Stimulated activated CD8-positive, alpha-beta memory T cell treated with anti-CD3 and anti-CD28 coated beads, Interleukin-4, amount 100 ng/mL, for 1 hour (primary cell): ENCODE results near the gene TMCO4.
A peak's percentile ranks its signal among the peaks of the same experiment; 100 is the strongest.

Source experiments
- DNase-seq, 2 donors: peaks; one replicate each; pipeline ENCODE4 v3.0.0-alpha.2; 2020; ENCODE audit warnings: low read depth in 2 of 2, low spot score in 1 of 2

The TMCO4 gene

DNA sequence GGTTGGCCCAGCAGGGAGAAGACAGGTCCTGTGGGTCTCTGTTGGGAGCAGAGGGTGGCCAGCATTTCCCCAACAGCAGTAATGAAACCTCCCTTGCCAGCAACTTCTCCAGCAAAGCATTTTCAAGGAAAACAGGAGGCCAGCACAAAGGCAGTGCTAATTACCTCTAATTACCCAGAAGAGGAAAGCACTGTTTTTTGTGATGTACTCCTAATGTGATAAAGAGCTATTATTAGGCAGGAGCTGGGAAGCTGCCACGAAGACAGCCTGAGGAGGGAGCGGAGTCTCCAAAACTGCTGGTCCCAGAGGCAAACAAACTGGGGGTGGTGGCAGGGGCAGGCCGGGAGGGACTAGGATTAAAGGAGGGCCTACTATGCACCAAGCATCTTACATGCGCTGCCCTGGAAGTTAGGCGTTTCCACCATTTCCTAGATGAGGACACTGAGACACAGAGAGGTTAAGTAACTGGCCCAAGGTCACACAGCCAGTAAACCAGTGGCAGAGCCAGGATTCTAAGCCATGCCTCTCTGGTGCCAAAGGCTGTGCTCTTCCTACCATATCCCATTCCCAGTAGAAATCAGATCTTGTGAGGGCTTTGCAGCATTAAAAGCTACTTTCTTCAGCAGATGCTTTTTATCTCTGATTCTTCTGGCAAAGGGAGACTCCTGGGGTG lies 110.5 kb downstream of the TMCO4 start:
- no peak for DNase-seq

DNA sequence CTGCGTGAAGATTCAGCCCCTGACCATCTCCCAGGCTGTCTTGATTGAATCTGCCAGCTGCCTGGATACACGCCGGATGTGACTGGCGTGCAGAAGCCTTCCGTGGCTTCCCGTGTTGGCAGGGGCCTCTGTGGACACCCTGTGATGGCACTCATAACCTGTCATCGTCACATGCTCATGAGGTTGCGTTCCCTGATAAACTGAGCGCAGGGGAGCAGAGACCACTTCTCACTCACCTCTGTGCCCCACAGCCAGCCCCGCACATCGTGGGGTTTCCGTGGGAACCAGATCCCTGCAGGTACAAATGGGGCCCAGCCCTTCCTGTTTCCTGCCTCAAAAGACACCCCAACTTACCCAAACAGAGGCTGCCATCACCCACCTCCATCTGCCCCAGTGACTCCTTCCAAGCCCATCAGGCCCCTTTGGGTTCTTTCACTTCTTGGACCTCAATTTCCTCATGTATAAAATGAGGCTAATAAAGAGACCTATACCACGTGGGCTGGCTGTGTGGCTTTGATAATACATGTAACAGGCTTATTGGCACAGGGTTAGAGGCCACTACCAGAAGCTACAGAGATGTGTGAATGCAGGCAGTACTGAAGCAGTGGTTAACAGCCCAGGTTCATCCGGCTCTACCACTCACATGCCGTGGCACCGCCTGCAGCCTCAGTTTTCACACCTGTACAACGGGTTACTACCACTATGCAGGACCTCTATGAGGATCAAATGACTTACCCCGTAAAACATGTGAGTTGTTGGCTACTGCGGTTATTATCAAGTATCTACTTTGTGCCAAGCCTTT lies 111.5 kb downstream of the TMCO4 start:
- peak in 1 of 2 donors; percentile 14 for DNase-seq

DNA sequence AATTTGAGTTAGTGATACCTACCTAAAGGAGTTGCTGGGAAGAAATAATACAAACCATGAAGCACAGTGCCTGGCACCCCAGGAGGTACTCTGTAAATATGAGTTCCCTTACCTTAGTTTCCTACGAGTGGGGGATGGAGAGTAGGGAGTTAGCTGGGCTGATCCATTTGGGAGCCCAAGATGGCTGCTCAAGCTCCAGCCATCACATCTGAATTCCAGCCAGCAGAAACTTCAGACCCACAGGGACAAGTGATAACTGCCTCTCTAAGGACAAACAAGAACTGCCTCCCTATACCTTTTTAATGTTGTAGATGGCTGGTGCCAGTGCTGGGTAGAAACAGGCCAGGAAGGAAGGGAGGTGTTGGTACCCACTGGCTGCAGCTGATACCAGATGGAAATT lies 112.3 kb downstream of the TMCO4 start:
- no peak for DNase-seq

DNA sequence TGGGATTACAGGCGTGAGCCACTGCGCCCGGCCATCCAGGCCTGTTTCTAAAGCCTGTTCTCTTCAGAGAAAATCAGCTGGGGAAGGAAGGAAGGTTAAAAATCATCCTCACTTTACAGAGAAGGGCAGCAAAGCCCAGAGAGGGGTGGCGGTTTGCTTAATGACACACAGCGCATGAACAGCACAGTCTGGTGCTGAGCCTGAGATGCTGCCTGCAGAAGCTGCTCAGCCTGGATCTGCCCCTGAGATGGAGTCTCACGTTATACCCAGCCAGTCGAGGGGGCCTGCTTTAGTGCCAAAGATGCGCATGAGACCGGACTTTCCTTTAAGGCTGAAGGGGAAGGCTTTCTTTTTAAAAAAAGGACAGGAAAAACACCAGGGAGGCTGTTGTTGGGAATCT lies 113.7 kb downstream of the TMCO4 start:
- no peak for DNase-seq

DNA sequence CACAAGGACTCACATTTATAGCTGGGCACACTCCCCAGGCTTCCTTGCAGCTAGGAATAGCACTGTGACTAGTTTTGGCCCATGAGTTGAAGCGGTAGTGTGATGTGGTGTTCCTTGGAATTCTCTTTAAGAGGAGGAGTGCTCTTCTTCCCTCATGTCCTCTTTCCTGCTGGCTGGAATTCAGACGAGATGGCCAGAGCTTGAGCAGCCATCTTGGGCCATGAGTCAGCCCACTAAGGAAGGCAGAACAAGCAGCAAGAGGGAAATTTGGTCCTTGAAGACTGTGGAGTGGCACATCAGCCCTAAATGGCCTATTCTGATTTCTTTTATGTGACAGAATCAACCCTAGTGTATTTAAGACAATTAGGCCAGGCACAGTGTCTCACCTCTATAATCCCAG lies 115.0 kb downstream of the TMCO4 start:
- DNase-seq: no peak

DNA sequence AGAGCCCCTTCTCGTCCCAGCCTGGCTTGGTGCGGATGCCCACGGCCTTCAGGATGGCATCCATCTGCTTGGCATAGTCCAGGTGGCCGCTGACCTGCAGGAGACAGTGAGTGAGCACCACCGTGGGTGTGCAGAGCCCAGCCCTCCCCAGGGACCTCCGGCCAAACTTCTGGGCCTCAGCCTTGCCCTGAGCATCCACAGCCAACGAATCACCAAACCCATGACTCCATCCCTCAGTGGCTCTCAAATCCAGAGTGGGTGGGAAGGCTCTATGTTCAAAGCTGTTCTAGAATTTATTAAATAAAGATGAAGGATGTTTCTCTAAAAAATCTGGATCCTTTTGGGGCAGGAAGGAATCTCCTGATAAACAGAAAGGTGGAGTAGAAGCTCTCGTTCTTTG lies 116.4 kb downstream of the TMCO4 start:
- DNase-seq: no peak

DNA sequence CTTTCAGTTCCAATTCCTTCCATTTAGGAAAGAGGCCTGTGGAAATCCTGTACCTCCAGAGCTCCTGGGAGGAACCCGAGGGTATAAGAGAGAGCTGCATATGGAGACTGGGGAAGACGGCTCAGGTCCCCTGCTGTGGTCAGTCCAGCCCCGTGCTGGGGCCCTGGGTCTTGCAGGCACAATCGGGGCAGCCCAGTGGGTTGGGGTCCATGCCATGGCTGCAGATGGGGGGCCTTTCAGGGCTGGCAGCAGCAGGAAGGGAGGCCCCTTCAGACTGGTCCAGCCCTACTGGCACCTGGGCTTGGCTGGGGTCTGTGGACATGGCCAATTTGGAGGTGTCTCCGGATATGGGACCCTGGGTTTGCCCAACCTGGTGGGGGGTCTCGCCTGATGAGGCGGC lies 116.8 kb downstream of the TMCO4 start:
- DNase-seq: no peak

DNA sequence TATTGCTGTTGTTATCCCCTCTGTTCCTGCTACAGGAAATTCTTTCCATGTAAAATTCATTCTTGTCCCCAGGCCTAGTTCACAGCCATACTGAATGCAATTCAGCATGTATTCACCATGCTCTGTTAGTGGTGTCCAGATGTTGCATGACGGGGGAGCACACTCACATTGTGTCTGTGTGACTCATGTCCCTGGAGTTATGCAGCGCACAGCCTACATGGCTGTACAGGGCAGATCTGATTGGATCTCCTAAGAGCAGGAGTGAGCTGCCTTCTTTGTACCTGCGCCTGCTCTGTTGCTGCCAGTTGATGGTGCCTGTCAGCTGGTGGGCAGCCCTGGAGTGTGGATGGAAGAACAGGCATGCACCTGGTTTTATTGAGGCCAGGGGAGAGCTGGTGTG lies 117.5 kb downstream of the TMCO4 start:
- DNase-seq: no peak

DNA sequence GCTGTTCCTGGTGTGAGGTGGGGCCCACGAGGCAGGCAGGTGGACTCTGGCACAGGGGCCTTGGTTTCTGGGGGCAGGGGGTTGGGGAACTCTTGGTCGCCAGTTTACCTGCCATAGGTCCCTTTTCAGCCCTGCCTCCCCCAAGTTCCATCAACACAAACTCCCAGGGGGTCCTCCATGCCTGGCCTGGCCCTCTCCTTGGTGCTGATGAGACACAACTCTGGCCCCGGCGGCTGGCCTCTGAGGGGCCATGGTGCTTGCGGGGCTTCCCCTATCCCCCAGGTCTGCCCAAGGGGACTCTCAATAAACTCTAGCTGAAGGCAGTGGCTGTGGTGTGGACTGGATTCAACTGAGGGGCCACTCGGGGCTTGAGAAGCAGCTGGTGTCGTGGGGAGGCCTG lies 119.1 kb downstream of the TMCO4 start:
- DNase-seq: no peak

DNA sequence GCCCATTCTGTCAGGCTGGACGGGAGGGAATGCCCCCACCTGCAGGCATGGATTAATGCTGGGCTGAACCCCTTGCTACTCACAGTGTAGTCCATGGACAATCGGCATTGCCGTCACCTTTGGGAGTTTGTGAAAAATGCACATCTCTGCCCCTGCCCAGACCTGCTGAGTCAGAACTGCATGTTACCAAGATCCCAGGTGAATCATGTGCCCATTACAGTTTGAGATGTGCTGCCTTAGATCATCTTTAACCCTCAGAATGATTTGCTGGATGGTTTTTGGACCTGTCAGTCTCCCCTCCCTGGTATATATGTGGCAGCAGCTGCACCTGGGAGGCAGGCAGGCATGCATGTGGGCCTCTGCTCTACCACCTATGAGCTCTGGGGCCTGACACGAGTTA lies 120.0 kb downstream of the TMCO4 start:
- DNase-seq: no peak

DNA sequence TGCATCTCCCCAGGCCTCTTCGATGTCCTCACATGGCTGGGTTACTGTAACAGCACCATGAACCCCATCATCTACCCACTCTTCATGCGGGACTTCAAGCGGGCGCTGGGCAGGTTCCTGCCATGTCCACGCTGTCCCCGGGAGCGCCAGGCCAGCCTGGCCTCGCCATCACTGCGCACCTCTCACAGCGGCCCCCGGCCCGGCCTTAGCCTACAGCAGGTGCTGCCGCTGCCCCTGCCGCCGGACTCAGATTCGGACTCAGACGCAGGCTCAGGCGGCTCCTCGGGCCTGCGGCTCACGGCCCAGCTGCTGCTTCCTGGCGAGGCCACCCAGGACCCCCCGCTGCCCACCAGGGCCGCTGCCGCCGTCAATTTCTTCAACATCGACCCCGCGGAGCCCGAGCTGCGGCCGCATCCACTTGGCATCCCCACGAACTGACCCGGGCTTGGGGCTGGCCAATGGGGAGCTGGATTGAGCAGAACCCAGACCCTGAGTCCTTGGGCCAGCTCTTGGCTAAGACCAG lies 120.7 kb downstream of the TMCO4 start:
- no peak for DNase-seq

DNA sequence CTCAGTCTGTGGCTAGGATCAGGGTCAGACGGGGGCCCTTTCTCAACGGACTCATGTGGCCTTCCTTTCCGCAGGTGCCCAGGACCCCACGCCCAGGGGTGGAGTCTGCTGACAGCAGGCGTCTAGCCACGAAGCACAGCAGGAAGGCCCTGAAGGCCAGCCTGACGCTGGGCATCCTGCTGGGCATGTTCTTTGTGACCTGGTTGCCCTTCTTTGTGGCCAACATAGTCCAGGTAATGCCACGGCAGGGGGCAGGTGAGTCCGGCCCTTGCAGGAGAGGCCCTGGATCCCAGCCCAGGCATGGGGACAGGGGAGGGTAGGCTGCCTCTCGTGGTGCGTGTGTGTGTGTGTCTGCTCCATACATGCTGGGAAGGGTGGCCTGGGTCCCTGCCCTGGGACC lies 121.2 kb downstream of the TMCO4 start:
- no peak for DNase-seq

DNA sequence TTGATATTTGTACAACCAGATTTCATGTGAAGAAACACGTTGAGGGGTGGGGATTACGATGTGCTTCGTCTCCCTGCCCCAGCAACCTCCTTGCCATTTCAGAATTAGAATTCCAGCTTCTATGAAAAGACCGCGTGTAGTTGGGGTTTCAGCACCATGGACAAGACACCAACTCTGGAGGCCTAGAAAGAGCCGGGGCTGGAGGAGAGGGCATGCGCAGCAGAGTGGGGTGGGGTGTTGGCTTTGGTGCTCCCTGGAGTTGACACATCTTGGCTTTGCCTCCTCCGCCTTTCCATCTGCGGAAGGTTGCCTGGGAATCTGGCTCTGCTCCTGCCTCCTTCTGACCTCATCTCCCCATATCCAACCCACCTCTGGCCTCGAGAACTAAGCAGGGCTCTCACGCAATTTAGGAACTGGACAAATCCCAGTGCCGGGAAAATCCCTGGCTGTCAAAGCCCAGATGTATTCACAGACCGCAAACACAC lies 123.2 kb downstream of the TMCO4 start:
- no peak for DNase-seq

DNA sequence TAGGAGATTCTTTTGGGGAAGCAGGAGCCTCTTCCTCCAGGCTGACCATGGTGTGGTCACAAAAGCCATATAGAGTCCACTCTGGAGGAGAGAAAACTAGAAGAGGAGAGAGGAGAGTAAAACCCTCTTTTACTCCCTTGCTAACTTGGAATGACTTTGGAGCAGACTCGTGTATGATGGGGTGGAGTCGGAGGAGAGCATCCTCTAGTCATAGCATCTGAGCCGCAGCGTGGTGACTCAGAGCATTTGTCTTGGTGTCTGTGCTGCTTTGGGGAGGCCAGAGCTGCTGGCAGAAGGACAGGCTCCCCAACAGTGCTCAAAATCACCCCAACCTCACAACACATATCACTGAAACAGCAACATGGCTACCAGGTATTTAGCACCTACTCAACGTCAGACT lies 123.9 kb downstream of the TMCO4 start:
- DNase-seq: no peak

DNA sequence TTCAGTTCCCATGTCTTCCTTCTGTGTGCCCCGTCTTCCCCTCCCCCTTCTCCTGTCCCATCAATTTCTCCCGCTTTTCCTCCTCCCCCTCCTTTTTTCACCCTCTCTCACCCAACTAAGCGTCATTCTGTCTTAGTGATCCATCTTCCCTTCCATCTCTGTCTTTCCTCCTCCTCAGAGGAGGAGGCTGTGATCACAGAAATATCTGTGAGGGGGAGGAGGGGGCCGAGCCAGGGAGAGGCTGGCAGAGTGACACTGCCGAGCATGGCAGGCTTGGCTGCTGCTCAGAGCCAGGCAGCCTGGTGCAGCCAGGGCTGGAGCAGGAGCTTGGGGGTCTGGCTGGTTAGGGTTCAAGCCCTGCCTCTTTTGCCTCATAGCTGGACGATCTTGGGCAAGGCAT lies 127.5 kb downstream of the TMCO4 start:
- no peak for DNase-seq

DNA sequence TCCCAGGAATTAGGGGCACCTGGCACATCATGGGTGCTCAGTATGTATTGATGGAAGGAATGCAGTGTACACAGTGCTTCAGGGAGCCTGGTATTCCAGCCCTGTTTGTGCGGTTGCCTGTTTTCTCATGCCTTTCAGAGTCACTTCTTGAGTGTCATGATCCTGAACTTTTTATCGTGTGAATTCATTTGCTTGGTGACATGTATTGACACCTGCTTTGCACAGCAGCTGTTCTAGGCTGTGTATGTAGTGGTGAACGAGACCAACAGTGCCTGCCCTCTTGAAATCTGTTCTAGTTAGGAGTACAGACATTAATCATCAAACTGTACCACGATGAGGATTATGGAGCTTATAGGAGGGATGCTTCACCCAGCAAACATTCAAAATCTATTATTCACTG lies 128.9 kb downstream of the TMCO4 start:
- no peak for DNase-seq

DNA sequence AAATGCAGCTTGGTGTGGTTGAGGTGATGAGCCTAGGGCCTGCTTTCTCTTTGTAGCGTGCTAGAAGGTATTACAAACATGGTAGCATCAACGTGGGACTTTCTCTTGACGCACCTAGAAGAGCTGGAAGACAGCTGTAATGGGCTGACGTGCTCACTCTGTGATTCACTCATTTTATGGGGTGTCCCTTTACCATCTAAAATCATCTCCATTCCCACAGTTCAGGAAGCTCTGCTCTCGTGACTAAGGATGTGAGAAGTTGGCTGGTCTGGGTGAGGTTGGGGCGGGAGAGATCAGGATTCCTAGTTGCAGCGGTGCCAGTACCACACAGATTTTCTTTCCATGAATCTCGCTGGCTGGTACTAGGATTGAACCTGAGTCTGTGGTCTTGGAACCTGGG lies 130.8 kb downstream of the TMCO4 start:
- no peak for DNase-seq

DNA sequence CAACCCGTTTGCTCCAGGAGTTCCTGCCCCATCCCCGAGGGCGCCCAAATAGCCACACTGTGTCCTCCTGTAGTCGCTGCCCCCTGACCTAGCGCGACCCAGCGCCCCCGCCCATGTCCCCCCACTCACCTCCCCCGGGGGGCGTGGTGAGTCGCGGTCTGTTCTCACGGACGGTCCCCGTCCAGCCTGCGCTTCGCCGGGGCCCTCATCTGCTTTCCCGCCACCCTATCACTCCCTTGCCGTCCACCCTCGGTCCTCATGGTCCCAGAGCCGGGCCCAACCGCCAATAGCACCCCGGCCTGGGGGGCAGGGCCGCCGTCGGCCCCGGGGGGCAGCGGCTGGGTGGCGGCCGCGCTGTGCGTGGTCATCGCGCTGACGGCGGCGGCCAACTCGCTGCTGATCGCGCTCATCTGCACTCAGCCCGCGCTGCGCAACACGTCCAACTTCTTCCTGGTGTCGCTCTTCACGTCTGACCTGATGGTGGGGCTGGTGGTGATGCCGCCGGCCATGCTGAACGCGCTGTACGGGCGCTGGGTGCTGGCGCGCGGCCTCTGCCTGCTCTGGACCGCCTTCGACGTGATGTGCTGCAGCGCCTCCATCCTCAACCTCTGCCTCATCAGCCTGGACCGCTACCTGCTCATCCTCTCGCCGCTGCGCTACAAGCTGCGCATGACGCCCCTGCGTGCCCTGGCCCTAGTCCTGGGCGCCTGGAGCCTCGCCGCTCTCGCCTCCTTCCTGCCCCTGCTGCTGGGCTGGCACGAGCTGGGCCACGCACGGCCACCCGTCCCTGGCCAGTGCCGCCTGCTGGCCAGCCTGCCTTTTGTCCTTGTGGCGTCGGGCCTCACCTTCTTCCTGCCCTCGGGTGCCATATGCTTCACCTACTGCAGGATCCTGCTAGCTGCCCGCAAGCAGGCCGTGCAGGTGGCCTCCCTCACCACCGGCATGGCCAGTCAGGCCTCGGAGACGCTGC lies 133.9 kb downstream of the TMCO4 start:
- DNase-seq: no peak

DNA sequence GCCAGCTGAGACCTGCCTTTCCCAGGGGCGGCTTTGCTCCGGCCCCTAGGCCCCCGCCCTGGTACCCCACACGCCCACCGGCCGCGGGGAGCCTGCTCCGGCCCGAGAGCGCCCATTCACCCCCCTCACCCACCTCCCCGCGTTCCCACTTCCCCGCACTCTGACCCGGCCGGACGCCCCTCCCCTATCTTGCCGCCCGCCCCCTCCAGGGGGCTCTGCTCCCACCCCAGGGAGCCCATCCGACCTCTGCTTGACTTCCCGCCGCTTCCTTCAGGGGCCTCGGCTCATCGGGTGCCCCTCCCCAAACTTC lies 134.6 kb downstream of the TMCO4 start:
- DNase-seq: no peak

DNA sequence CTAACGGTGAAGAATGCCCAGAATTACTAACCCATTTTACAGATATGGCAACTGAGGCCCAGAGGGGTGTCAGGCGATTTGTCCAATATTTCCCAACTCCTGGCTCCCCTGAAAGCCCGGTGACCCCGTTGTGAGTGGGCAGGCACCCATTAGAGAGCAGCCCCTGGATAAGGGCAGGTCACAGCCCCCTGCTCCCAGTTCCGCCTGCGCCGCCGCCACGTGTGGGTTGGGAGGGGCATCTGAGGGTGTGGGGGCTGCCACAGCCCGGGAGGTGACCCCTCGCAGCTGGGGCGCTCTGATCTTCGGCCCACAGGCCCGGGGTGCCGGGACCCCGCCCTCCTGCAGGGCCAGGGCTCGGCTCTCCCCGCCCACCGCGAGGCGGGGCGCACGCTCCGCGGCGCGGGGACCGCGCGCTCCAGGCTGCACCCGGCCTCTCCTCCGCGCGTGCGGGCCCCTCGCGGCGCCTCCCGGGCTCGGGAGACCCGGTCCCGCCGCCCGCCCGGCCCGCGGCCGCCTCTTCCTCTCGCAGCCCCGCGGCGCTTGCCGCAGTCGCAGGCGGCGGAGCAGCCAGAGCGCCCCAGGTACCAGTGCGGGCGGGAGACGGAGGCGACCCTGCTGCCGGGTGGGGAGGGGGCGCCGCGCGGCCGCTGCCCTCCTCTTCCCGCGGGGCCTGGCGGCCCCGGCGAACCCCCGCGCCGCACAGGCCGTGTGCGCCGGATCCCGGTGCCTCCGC lies 135.1 kb downstream of the TMCO4 start, which contains the start of gene HTR6:
TSS of gene HTR6 (plus strand) at position 423 of the 733 bp plus-strand sequence. CDS start 879 bp downstream, outside the sequence.
- no peak for DNase-seq

DNA sequence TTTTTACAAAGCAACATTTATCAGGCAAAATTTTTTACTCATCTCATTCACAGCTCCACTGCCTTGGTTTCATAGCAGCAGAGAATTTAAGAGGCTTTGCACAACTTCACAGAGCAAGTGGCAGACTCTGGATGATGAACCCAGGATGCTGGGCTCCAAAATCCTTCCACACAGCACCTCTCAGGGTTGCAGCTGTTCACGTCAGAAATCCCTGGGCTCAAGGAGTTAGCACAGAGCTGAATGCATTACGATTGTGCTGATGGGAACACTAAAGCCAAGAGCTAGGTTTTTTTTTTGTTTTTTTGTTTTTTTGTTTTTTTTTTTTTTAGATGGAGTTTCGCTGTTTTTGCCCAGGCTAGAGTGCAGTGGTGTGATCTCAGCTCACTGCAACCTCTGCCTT lies 137.4 kb downstream of the TMCO4 start:
- no peak for DNase-seq
